T-cell (primary cell): ENCODE data around the gene TXNRD2. TPM values are rescaled to one million over a fixed set of nuclear protein-coding genes. Genes with fewer than 3 reads are reported as not detected.

ENCODE experiments used
- ATAC-seq, 4 experiments: fragments of 200-7000 bp in 3 of 4; fragments of 150-1000 bp in 1 of 4; cut with Tn5 transposase; replicated peaks in 1 of 4; 1 replicate in 3 of 4; 2 replicates in 1 of 4; pipeline ENCODE4 v1.10.0; 2021; ENCODE audit warnings: moderate library complexity in 3 of 4, mild to moderate bottlenecking in 2 of 4, moderate number of reproducible peaks in 1 of 4
- CTCF ChIA-PET, 2 donors: fragments of 300-600 bp; sonication (Branson Sonifier 250); formaldehyde crosslinking; loops; one replicate each; lab custom pipeline; 2022; ENCODE audit warnings: antibody characterized with exemption in 2 of 2; lab: Charles Lee
- POLR2A ChIA-PET, 2 donors: fragments of 300-600 bp; sonication (Branson Sonifier 250); formaldehyde crosslinking; loops; one replicate each; lab custom pipeline; 2022; ENCODE audit warnings: antibody characterized with exemption in 2 of 2; lab: Charles Lee
- DNase-seq, 35 experiments: peaks; one replicate each; pipeline versions ENCODE4 v3.0.0 to v3.0.0-alpha.2; 2013 to 2023
- H3K27ac ChIP-seq: one replicate; pipeline ENCODE4 v1.5.1; 2013; ENCODE audit warnings: low read length
- H3K27me3 ChIP-seq, 2 experiments: replicated peaks in 1 of 2; 1 replicate in 1 of 2; 2 replicates in 1 of 2; pipeline versions ENCODE4 v1.6.1 to v1.7.0; 2013; ENCODE audit warnings: low read length in 1 of 2, mixed read lengths in 1 of 2; ENCODE audit not compliant: control insufficient read depth in 2 of 2, insufficient read depth in 2 of 2; ENCODE audit errors: extremely low read depth in 1 of 2
- H3K36me3 ChIP-seq, 2 donors: 1 replicate in 1 of 2; 2 replicates in 1 of 2; pipeline versions ENCODE4 v1.6.1 to v1.7.0; 2013; ENCODE audit warnings: low read length in 1 of 2; ENCODE audit not compliant: control insufficient read depth in 2 of 2, insufficient read depth in 1 of 2; ENCODE audit errors: extremely low read depth in 1 of 2
- H3K4me1 ChIP-seq, 2 experiments: 1 replicate in 1 of 2; 2 replicates in 1 of 2; pipeline versions ENCODE4 v1.6.1 to v1.7.0; 2013; ENCODE audit warnings: low read length in 2 of 2, mixed read lengths in 1 of 2; ENCODE audit not compliant: insufficient read depth in 2 of 2, control insufficient read depth in 1 of 2; ENCODE audit errors: extremely low read depth in 1 of 2
- H3K4me3 ChIP-seq, 2 donors: 1 replicate in 1 of 2; 2 replicates in 1 of 2; pipeline versions ENCODE4 v1.5.1 to v1.7.0; 2013; ENCODE audit warnings: mild to moderate bottlenecking in 2 of 2, low read length in 1 of 2, moderate library complexity in 1 of 2; ENCODE audit not compliant: control insufficient read depth in 1 of 2; ENCODE audit errors: extremely low read depth in 1 of 2
- H3K9me3 ChIP-seq: 2 replicates; pipeline ENCODE4 v1.7.0; 2013
- H3K27ac Mint-ChIP-seq, 2 donors: one replicate each; pipeline ENCODE4 v1.8.0; 2020 to 2021; ENCODE audit warnings: mild to moderate bottlenecking in 2 of 2, mixed read lengths in 2 of 2
- H3K27me3 Mint-ChIP-seq, 2 donors: one replicate each; pipeline ENCODE4 v1.8.0; 2021 to 2022; ENCODE audit warnings: mixed read lengths in 2 of 2
- H3K36me3 Mint-ChIP-seq: one replicate; pipeline ENCODE4 v1.8.0; 2021; ENCODE audit warnings: mixed read lengths
- H3K4me1 Mint-ChIP-seq, 3 donors: one replicate each; pipeline ENCODE4 v1.8.0; 2020 to 2022; ENCODE audit warnings: mixed read lengths in 3 of 3, mild to moderate bottlenecking in 1 of 3
- H3K4me3 Mint-ChIP-seq, 3 donors: one replicate each; pipeline ENCODE4 v1.8.0; 2020 to 2022; ENCODE audit warnings: mild to moderate bottlenecking in 3 of 3, mixed read lengths in 3 of 3, moderate library complexity in 3 of 3
- H3K9me3 Mint-ChIP-seq, 3 donors: one replicate each; pipeline ENCODE4 v1.8.0; 2020 to 2022; ENCODE audit warnings: mixed read lengths in 3 of 3
- WGBS: methylation state at CpG from one replicate; pipeline ENCODE4 v1.1.5; 2013; ENCODE audit warnings: missing lambda C conversion rate; ENCODE audit not compliant: insufficient coverage; 5-methylcytosine and 5-hydroxymethylcytosine counted together
- total RNA-seq, 35 experiments: library from RNA in 6 of 35; stranded (reverse) in 6 of 35; fragments of 120-200 nt in 1 of 35; gene quantifications; one replicate each; pipeline versions ENCODE4 v1.2.1 to v1.2.4 and lab custom pipeline; 2013 to 2026

The TXNRD2 gene
- total RNA-seq, 5 donors from 2014 or later (not counting 1 experiment from before 2014, with no cell fraction given) = 26.5 to 47.4 (median 28.7) TPM

DNA sequence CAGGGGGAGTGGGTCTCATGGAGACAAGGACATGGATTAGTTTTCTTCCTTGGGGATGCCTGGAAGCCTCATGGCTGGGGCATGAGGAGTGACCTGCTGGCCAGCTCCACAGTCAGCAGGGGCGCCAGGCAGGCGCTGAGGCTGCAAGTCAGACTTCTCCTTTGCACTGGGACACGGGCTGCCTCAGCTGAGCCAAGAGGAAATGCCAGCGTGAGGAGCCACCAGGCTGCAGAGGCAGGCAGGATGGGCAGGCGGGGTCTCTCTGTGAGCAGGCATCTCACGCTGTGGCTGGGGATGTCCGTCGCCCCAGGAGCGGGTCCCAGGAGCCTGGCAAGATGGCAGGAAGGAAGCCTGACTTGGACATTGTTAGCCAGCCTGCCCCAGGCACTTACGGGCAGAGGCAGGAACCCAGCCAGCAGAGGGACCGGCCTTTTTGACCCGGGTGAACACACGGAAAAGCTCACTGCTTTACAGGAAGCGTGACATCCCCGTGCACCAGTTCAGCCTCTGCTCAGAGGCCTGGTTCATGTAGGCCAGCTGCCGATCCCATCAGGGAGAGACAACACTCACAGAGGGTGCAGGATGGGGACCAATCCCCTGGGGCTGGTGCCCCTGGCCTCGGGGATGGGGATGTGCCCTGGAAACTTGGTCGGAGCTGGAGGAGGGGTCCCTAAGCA is 97.1 kb downstream of the TXNRD2 start:
- Mint-ChIP-seq H3K27ac (peak overlapping the region in 1 of 2 donors; percentile 66), H3K27me3 (no peaks in the 10 kb centered on the region), H3K36me3 (peaks cover 3% of the 10 kb centered on the region), H3K4me1 (peaks cover 28 to 43% (median 38%) of the 10 kb centered on the region in 3 donors), H3K9me3 (no peaks in the 10 kb centered on the region), H3K4me3 (peak overlapping the region in 2 of 3 donors; percentile 17 to 67)
- ATAC-seq (peak; percentile 53 to 82 (median 66)), DNase-seq (peak in 9 of 35 experiments; percentile 8 to 45 (median 18))
- ChIA-PET POLR2A (no interaction called here), CTCF (no interaction called here)
- 27% methylated on average over 18 of the region's 18 CpGs for WGBS
- H3K27ac ChIP-seq = peak overlapping the region; percentile 25
- peaks cover 4 to 8% of the 10 kb centered on the region in 2 donors for H3K36me3 ChIP-seq
- H3K4me1 ChIP-seq = peaks cover 7 to 31% of the 10 kb centered on the region in 2 experiments
- no peaks in the 10 kb centered on the region for H3K9me3 ChIP-seq
- peak overlapping the region in 1 of 2 donors; percentile 30 for H3K4me3 ChIP-seq
- H3K27me3 ChIP-seq = no peaks in the 10 kb centered on the region

DNA sequence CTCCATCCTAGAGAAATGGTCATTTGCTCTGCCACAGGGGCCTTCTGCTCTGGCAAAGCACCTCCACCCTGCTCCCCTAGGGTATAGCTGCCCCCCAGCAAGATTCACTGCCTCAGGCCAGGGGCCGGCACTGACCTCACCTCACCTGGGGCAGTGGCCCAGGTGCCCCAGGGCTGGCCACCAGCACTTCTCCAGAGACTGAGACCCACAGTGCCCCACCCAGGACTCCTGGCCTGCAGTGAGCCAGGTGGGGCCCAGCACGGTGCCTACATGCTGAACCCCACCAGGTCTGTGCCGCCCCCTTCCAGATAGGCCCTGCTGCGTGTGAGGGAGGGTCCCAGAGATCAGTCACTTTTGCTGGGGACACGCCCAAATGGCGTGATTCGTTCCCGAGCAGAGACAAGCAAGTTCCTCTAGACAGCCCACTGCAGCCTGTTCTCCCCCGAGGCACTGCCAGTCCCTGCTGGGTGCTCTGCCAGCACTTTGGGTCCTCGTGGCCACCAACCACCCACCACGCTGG is 97.7 kb downstream of the TXNRD2 start:
- Mint-ChIP-seq H3K9me3 (no peaks in the 10 kb centered on the region), H3K4me1 (peaks cover 26 to 45% (median 36%) of the 10 kb centered on the region in 3 donors), H3K27ac (peak overlapping the region in 1 of 2 donors; percentile 66), H3K4me3 (peak overlapping the region in 1 of 3 donors; percentile 67), H3K27me3 (no peaks in the 10 kb centered on the region), H3K36me3 (peaks cover 3% of the 10 kb centered on the region)
- no peak for DNase-seq
- ChIA-PET POLR2A (no interaction called here), CTCF (no interaction called here)
- Histone ChIP-seq H3K4me3 (no peak overlapping the region), H3K4me1 (peaks cover 7 to 31% of the 10 kb centered on the region in 2 experiments), H3K9me3 (no peaks in the 10 kb centered on the region), H3K36me3 (peaks cover 4 to 6% of the 10 kb centered on the region in 2 donors), H3K27me3 (no peaks in the 10 kb centered on the region), H3K27ac (no peak overlapping the region)
- 97% methylated on average over 7 of the region's 11 CpGs for WGBS
- ATAC-seq = peak in 2 of 4 experiments; percentile 6 to 7

DNA sequence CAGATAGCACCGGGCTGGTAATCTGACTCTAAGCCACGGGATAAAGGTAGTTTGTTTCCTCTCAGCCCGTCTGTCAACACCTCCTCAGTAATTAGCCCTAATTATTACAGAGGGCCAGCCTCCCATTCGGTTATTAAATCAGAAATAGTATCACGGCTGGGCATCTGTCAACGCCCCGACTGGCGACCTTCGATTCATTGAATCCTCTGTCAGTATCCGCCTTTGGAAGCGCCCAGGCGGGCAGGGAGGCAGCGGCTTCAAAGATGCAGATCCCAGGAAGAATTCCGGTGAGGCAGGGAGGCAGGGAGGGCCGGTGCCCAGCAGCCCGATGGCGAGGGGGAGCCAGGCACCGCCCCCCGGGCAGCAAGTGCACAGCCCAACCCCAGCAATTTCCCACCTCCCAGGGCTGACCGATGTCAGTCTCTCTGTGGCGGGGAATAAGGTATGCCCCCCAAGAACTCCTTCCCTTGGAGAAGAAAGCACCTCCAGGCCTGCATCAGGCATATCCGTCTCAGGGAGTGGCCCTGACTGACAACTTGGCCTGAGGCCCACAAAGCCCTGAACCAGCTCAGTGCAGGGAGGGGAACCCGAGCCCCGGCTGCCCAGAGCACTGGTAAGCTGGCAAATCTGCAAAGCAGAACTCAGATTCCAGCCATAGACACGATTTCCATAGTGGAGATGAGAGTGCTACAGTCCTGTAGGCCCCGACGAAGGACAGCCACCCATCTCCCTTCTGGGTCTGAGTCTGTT is 98.3 kb downstream of the TXNRD2 start:
- Mint-ChIP-seq H3K4me3 (no peak overlapping the region), H3K4me1 (peaks cover 26 to 43% (median 33%) of the 10 kb centered on the region in 3 donors), H3K36me3 (peaks cover 3% of the 10 kb centered on the region), H3K27me3 (no peaks in the 10 kb centered on the region), H3K9me3 (no peaks in the 10 kb centered on the region), H3K27ac (no peak overlapping the region)
- peaks cover 7 to 26% of the 10 kb centered on the region in 2 experiments for H3K4me1 ChIP-seq
- H3K27me3 ChIP-seq = no peaks in the 10 kb centered on the region
- DNase-seq (no peak), ATAC-seq (no peak)
- no peak overlapping the region for H3K4me3 ChIP-seq
- no peaks in the 10 kb centered on the region for H3K9me3 ChIP-seq
- ChIA-PET POLR2A (no interaction called here), CTCF (no interaction called here)
- WGBS = 97% methylated on average over 19 of the region's 27 CpGs
- no peak overlapping the region for H3K27ac ChIP-seq
- H3K36me3 ChIP-seq = peaks cover 4% of the 10 kb centered on the region in 2 donors

DNA sequence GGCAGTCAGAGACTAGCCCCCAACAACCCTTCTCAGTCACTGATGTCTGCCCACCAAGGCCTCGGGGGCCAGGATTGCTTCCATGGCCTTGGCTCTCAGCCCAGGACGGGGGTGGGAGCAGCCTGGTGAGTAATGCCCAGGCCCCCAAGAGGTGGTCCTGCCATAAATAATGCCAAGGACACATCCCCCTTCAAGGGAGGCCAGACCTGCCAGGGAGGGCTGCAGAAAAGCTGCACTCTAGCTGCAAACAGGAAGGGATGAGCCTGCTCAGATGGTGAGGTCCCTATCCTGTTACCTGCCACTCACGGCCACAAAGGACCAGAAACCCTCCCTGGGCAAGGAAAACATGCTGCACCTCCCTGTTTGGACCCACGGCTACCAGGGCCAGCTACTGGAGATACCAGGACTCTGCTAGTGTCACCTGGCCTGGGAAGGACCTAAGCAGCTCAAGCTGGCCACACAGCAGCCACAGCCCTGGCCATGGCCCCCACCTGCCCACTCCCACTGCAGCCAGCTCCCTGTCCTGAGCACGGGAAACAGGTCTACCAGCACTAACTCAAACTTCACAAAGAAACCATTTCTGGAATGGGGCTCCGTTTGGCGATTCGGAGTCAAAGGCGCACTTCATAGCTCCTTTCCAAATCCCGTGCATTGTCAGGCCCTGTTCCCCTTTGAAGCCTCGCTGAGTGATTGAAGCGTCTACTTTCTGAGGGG is 99.1 kb downstream of the TXNRD2 start:
- no peaks in the 10 kb centered on the region for H3K9me3 ChIP-seq
- no peaks in the 10 kb centered on the region for H3K27me3 Mint-ChIP-seq
- peaks cover 4% of the 10 kb centered on the region in 2 donors for H3K36me3 ChIP-seq
- DNase-seq (no peak), ATAC-seq (no peak)
- no peaks in the 10 kb centered on the region for H3K9me3 Mint-ChIP-seq
- H3K36me3 Mint-ChIP-seq = peaks cover 6% of the 10 kb centered on the region
- 93% methylated on average over 10 of the region's 12 CpGs for WGBS
- H3K27me3 ChIP-seq = no peaks in the 10 kb centered on the region
- POLR2A ChIA-PET = no interaction called here
- no peak overlapping the region for H3K4me3 ChIP-seq
- H3K4me1 Mint-ChIP-seq = peaks cover 22 to 40% (median 34%) of the 10 kb centered on the region in 3 donors
- no peak overlapping the region for H3K27ac Mint-ChIP-seq
- H3K4me1 ChIP-seq = peaks cover 7 to 26% of the 10 kb centered on the region in 2 experiments
- CTCF ChIA-PET = no interaction called here
- H3K4me3 Mint-ChIP-seq = no peak overlapping the region
- H3K27ac ChIP-seq = no peak overlapping the region

DNA sequence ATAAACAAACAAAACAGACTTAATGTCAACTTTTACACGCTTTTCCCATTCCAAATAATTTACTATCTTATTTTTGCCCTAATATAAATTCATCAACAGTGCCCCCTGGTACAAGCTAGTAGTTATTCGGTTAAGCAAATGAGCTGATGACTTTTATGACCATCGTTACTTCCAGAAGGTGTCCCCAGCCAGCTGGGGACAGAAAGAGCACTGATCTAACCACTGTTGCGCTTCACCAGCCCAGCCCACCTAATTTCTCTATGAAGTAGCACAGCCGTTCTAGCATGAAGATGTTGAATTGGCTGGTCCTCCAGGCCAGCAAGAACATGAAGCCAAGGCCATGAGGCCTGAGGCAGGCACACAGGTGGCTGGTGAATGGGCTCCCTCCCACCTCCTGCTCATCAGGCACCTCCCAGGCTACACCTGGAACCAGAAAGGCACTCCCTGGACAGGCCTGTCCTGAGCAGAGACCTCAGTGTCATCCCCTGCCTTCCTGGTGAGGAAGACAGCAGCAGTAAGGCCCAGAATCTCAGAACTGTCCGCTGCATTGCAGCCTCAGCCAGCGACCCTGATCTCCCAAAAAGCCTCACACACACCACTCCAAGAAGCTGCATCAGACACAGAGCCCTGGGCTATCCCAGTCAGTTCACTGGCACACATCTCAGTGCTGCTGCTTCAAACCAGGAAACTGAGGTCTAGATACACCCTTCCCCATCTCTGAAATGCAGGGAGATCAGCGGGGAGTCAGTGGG is 99.8 kb downstream of the TXNRD2 start:
- H3K4me3 Mint-ChIP-seq = no peak overlapping the region
- 89% methylated on average over 7 of the region's 8 CpGs for WGBS
- ChIA-PET POLR2A (no interaction called here), CTCF (interaction anchor here in 1 of 2 donors (0.6 kb wide), 1 partner anchor 55 kb away, joined by 3 read pairs; no protein-coding TSS in a partner anchor)
- DNase-seq = no peak
- no peak overlapping the region for H3K27ac ChIP-seq
- no peak overlapping the region for H3K27ac Mint-ChIP-seq
- H3K36me3 Mint-ChIP-seq = peaks cover 2% of the 10 kb centered on the region
- peaks cover 7 to 26% of the 10 kb centered on the region in 2 experiments for H3K4me1 ChIP-seq
- no peak for ATAC-seq
- H3K27me3 Mint-ChIP-seq = no peaks in the 10 kb centered on the region
- H3K27me3 ChIP-seq = no peaks in the 10 kb centered on the region
- no peak overlapping the region for H3K4me3 ChIP-seq
- H3K4me1 Mint-ChIP-seq = peaks cover 20 to 44% (median 35%) of the 10 kb centered on the region in 3 donors
- H3K36me3 ChIP-seq = peaks cover 4% of the 10 kb centered on the region in 2 donors
- no peaks in the 10 kb centered on the region for H3K9me3 ChIP-seq
- no peaks in the 10 kb centered on the region for H3K9me3 Mint-ChIP-seq
